ENCODE measurements around the gene ARHGAP19.

GRCh38 chr10:97184971-97185325, 107.5 kb downstream of the ARHGAP19 start:
- no peak for TF ChIP-seq POLR2A (IDR thresholded peaks at IDR 0.05)
- no peak for TF ChIP-seq CTCF (IDR thresholded peaks at IDR 0.05)
- no peak for TF ChIP-seq EP300 (IDR thresholded peaks at IDR 0.05)

Data from sigmoid colon (tissue), 4 donors.